Caki2 (cell line): ENCODE measurements around the gene ACOT8. TPM values are rescaled to one million over a fixed set of nuclear protein-coding genes. Genes with fewer than 3 reads are reported as not detected.
"Not testable (repeated sequence)": the region's sequence is repeated elsewhere in the genome, so short reads cannot be mapped to it uniquely, and the experiment has no call there.

Experiments
- DNase-seq: peaks from one replicate; pipeline ENCODE4 v3.0.0-alpha.2; 2015; ENCODE audit warnings: low read depth
- in situ Hi-C: cut with HindIII; loops from 2 replicates; pipeline ENCODE4 v1.10.0; 2016; ENCODE audit warnings: low sequenced_read_pairs, low pct_unique_long_range_greater_than_20kb, mixed read lengths
- total RNA-seq: library from RNA; depleted of rRNA; stranded (reverse); fragments of >200 nt; shearing (Covaris generic); gene quantifications from 2 replicates; pipeline ENCODE4 v1.2.3, GENCODE V29; 2014; ENCODE audit warnings: low replicate concordance; rRNA removed

Gene ACOT8
- total RNA-seq, 1 experiment from 2014 or later: 43.3 TPM

GRCh38 chr20:45816951-45817350 lies 40.2 kb downstream of the ACOT8 start:
- no peak for DNase-seq
- in situ Hi-C loops: no loop called here

GRCh38 chr20:45814314-45814713 lies 42.9 kb downstream of the ACOT8 start:
- DNase-seq: no peak
- in situ Hi-C loops: no loop called here

GRCh38 chr20:45813489-45813888 lies 43.7 kb downstream of the ACOT8 start:
- in situ Hi-C loops: no loop called here
- DNase-seq: no peak

- in situ Hi-C loops: no loop called here
- DNase-seq: no peak
Observed at GRCh38 chr20:45813006-45813340, 44.2 kb downstream of the ACOT8 start.

GRCh38 chr20:45812157-45813005 lies 44.8 kb downstream of the ACOT8 start, which contains the start of gene UBE2C:
UBE2C (plus strand) TSS chr20:45812644; CDS start chr20:45812696, 52 bp downstream.
- in situ Hi-C loops: no loop called here
- DNase-seq: peak; percentile 99

- in situ Hi-C loops: no loop called here
- DNase-seq: no peak
Observed at GRCh38 chr20:45810191-45810970, 46.8 kb downstream of the ACOT8 start.

GRCh38 chr20:45801851-45802250 lies 55.3 kb downstream of the ACOT8 start:
- in situ Hi-C loops: no loop called here
- no peak for DNase-seq

GRCh38 chr20:45798935-45799642 lies 58.1 kb downstream of the ACOT8 start:
- DNase-seq: peak; percentile 64
- in situ Hi-C loops: no loop called here

- DNase-seq, in situ Hi-C loops: not testable (repeated sequence)
Observed at GRCh38 chr20:45797955-45798354, 59.2 kb downstream of the ACOT8 start.

- DNase-seq, in situ Hi-C loops: not testable (repeated sequence)
Observed at GRCh38 chr20:45797510-45797909, 59.7 kb downstream of the ACOT8 start.

- in situ Hi-C loops: no loop called here
- DNase-seq: no peak
Observed at GRCh38 chr20:45796337-45797065, 60.7 kb downstream of the ACOT8 start.

- in situ Hi-C loops: no loop called here
- DNase-seq: no peak
Observed at GRCh38 chr20:45792317-45793118, 64.7 kb downstream of the ACOT8 start.

Other genes with a start within 250 kb of the ACOT8 start
- not detected in 2 replicates for gene WFDC10A, start 227.7 kb downstream of the ACOT8 start, total RNA-seq
- gene WFDC9, start 226.1 kb downstream of the ACOT8 start, total RNA-seq: not detected in 2 replicates
- not detected in 2 replicates for gene WFDC11, start 187.2 kb downstream of the ACOT8 start, total RNA-seq
- not detected in 2 replicates for gene WFDC13, start 155.4 kb downstream of the ACOT8 start, total RNA-seq
- not detected in 2 replicates for gene WFDC10B, start 152.4 kb downstream of the ACOT8 start, total RNA-seq
- gene SPINT4, start 135.0 kb downstream of the ACOT8 start, total RNA-seq: not detected in 2 replicates
- not detected in 2 replicates for gene WFDC3, start 65.5 kb downstream of the ACOT8 start, total RNA-seq
- gene DNTTIP1, start 65.4 kb downstream of the ACOT8 start, total RNA-seq: 74.3 and 111 TPM in 2 replicates
- gene UBE2C, start 44.7 kb downstream of the ACOT8 start, total RNA-seq: 112 and 164 TPM in 2 replicates
- gene TNNC2, start 30.1 kb downstream of the ACOT8 start, total RNA-seq: not detected in 2 replicates
- gene SNX21, start 23.6 kb downstream of the ACOT8 start, total RNA-seq: 72.8 and 87.6 TPM in 2 replicates
- 4.3 and 5.8 TPM in 2 replicates for gene ZSWIM3, start 222 bp upstream of the ACOT8 start, total RNA-seq
- gene ZSWIM1, start 23.8 kb upstream of the ACOT8 start, total RNA-seq: 6.3 and 9.8 TPM in 2 replicates
- gene SPATA25, start 30.2 kb upstream of the ACOT8 start, total RNA-seq: 0.43 TPM in 1 of 2 replicates, not detected in the other
- 3.4 and 5.2 TPM in 2 replicates for gene NEURL2, start 33.8 kb upstream of the ACOT8 start, total RNA-seq
- 96.4 and 123 TPM in 2 replicates for gene CTSA, start 33.9 kb upstream of the ACOT8 start, total RNA-seq
- gene PLTP, start 54.8 kb upstream of the ACOT8 start, total RNA-seq: 6.5 and 9.1 TPM in 2 replicates
- 5.2 and 14.2 TPM in 2 replicates for gene PCIF1, start 77.3 kb upstream of the ACOT8 start, total RNA-seq
- gene ZNF335, start 114.8 kb upstream of the ACOT8 start, total RNA-seq: 4.8 and 5.4 TPM in 2 replicates
- 0.06 and 0.07 TPM in 2 replicates for gene MMP9, start 151.5 kb upstream of the ACOT8 start, total RNA-seq
- gene SLC12A5, start 171.8 kb upstream of the ACOT8 start, total RNA-seq: 7.9 TPM in 1 of 2 replicates, not detected in the other
- 6.7 and 9.2 TPM in 2 replicates for gene NCOA5, start 232.6 kb upstream of the ACOT8 start, total RNA-seq